Measurements from ENCODE around the gene INPP5A.

DNA sequence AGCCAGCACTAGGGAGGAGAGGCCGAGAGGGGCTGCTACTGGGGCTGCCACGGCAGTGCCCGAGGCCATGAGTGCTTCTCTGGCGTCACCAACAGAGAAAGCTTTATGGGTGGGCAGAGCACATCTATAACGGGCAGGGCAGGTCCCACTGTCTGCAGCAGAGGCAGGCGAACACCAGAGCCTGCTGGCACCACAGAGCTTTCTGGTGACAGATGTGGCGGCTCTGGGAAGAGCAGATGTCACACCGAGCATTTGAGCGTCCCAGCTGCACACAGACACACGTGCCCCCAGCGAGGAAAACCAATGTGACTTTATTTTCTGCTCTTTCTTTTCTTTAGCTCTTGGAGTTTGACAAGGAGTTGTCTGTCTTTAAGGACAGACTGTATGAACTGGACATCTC, 227.8 kb downstream of the INPP5A start:
- TF ChIP-seq EZH2 (IDR thresholded peaks at IDR 0.05) (no peak), POLR2A (IDR thresholded peaks at IDR 0.05; ENCODE audit: borderline replicate concordance, extremely low read depth, insufficient read depth, insufficient read length) (no peak), CEBPB (IDR thresholded peaks at IDR 0.05; ENCODE audit: low read depth) (no peak), SP1 (IDR thresholded peaks at IDR 0.05; ENCODE audit: low read depth) (no peak), ZNF274 (IDR thresholded peaks at IDR 0.05; ENCODE audit: low read depth, low read length) (no peak), ELF1 (IDR thresholded peaks at IDR 0.05; ENCODE audit: borderline replicate concordance, low read depth) (no peak), POLR2AphosphoS5 (IDR thresholded peaks at IDR 0.05; ENCODE audit: low read depth, low read length) (no peak)
- TF ChIP-seq, protein P1, sequence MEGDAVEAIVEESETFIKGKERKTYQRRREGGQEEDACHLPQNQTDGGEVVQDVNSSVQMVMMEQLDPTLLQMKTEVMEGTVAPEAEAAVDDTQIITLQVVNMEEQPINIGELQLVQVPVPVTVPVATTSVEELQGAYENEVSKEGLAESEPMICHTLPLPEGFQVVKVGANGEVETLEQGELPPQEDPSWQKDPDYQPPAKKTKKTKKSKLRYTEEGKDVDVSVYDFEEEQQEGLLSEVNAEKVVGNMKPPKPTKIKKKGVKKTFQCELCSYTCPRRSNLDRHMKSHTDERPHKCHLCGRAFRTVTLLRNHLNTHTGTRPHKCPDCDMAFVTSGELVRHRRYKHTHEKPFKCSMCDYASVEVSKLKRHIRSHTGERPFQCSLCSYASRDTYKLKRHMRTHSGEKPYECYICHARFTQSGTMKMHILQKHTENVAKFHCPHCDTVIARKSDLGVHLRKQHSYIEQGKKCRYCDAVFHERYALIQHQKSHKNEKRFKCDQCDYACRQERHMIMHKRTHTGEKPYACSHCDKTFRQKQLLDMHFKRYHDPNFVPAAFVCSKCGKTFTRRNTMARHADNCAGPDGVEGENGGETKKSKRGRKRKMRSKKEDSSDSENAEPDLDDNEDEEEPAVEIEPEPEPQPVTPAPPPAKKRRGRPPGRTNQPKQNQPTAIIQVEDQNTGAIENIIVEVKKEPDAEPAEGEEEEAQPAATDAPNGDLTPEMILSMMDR (IDR thresholded peaks at IDR 0.05 in 2 of 3, conservative IDR thresholded peaks at IDR 0.05 in 1 of 3; ENCODE audit: borderline replicate concordance in 1 of 3, insufficient read depth in 1 of 3, low read depth in 2 of 3, low read length in 2 of 3), result no peak
- TF ChIP-seq, protein P2, sequence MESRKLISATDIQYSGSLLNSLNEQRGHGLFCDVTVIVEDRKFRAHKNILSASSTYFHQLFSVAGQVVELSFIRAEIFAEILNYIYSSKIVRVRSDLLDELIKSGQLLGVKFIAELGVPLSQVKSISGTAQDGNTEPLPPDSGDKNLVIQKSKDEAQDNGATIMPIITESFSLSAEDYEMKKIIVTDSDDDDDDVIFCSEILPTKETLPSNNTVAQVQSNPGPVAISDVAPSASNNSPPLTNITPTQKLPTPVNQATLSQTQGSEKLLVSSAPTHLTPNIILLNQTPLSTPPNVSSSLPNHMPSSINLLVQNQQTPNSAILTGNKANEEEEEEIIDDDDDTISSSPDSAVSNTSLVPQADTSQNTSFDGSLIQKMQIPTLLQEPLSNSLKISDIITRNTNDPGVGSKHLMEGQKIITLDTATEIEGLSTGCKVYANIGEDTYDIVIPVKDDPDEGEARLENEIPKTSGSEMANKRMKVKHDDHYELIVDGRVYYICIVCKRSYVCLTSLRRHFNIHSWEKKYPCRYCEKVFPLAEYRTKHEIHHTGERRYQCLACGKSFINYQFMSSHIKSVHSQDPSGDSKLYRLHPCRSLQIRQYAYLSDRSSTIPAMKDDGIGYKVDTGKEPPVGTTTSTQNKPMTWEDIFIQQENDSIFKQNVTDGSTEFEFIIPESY (IDR thresholded peaks at IDR 0.05; ENCODE audit: extremely low read depth, insufficient replicate concordance, low read length), result no peak
- TF ChIP-seq, protein P3, sequence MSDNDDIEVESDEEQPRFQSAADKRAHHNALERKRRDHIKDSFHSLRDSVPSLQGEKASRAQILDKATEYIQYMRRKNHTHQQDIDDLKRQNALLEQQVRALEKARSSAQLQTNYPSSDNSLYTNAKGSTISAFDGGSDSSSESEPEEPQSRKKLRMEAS (IDR thresholded peaks at IDR 0.05), result no peak
- TF ChIP-seq, protein P4, sequence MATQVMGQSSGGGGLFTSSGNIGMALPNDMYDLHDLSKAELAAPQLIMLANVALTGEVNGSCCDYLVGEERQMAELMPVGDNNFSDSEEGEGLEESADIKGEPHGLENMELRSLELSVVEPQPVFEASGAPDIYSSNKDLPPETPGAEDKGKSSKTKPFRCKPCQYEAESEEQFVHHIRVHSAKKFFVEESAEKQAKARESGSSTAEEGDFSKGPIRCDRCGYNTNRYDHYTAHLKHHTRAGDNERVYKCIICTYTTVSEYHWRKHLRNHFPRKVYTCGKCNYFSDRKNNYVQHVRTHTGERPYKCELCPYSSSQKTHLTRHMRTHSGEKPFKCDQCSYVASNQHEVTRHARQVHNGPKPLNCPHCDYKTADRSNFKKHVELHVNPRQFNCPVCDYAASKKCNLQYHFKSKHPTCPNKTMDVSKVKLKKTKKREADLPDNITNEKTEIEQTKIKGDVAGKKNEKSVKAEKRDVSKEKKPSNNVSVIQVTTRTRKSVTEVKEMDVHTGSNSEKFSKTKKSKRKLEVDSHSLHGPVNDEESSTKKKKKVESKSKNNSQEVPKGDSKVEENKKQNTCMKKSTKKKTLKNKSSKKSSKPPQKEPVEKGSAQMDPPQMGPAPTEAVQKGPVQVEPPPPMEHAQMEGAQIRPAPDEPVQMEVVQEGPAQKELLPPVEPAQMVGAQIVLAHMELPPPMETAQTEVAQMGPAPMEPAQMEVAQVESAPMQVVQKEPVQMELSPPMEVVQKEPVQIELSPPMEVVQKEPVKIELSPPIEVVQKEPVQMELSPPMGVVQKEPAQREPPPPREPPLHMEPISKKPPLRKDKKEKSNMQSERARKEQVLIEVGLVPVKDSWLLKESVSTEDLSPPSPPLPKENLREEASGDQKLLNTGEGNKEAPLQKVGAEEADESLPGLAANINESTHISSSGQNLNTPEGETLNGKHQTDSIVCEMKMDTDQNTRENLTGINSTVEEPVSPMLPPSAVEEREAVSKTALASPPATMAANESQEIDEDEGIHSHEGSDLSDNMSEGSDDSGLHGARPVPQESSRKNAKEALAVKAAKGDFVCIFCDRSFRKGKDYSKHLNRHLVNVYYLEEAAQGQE (IDR thresholded peaks at IDR 0.05; ENCODE audit: low read depth), result no peak
